ENCODE data around the gene NEGR1.

The NEGR1 gene

DNA sequence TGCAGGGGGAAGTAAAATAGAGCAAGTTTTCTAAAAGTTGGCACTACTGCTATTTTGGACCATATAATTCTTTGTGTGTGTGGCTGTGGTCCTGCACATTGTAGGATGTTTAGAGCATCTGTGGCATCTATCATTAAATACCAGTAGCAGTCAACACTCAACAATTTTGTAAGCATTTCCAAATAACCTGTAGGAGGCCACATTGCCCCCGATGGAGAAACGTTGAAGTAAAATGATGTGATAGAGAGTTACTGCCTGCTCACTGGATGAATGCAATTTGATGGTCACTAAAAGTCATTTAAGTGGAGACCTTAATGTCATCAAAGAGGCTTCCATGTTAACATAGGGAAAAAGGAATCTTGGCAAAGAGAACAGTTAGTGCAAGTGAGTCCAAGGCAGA is 560.8 kb downstream of the NEGR1 start:
- in situ Hi-C loops (cut with HindIII; ENCODE audit: low sequenced_read_pairs), result no loop called here

- in situ Hi-C loops (cut with HindIII; ENCODE audit: low sequenced_read_pairs), result no loop called here
Measured at GRCh38 chr1:71719330-71719729, 563.0 kb downstream of the NEGR1 start.

DNA sequence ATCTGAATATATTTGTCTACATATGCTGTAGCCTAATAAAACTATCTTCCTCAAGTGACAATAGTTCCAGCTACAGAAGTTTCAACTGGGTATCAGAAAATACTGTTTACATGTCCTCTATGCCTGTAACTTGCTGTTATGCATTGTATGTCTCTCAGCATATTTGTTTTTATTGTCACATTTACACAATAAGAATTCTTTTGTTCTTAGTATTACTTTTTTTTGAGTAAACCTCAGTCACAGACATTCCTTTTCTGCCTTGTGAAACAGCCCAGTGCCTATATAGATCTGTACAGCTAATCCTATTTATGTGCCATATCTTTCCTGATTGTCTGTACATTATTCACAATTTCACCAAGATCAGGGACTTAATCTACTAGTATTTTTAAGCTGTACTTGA is 565.2 kb downstream of the NEGR1 start:
- in situ Hi-C loops (cut with HindIII; ENCODE audit: low sequenced_read_pairs), result no loop called here

- in situ Hi-C loops (cut with HindIII; ENCODE audit: low sequenced_read_pairs), result no loop called here
Measured at GRCh38 chr1:71711456-71711855, 570.9 kb downstream of the NEGR1 start.

DNA sequence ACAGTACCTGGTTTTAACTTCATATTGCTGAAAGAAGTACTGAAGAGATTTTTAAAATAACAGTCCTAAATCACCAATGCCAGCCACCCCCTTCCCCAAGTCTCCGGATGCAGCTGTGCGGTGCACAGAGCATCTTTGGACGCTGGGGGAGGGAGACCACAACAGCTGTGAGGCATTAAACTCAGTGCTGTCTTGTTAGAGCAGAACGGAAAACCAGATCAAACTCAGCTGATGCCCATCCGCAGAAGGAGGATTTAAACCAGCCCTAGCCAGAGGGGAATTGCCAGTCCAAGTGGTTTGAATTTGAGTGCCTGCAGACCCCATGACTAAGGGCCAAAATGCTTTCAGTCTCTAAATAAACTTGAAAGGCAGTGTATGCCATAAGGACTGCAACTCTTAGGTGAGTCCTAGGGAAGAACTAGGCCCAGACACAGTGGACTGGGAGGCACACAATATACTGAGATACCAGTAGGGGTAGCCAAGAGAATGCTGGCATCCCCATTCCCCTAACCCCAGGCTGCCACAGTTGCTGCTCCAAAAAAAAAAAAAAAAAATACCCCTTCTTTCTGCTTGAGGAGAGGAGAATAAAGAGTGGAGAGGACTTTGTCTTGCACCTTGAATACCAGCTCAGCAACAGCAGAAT is 576.2 kb downstream of the NEGR1 start:
- in situ Hi-C loops (cut with HindIII; ENCODE audit: low sequenced_read_pairs), result no loop called here

- in situ Hi-C loops (cut with HindIII; ENCODE audit: low sequenced_read_pairs), result no loop called here
Measured at GRCh38 chr1:71698186-71698585, 584.2 kb downstream of the NEGR1 start.

DNA sequence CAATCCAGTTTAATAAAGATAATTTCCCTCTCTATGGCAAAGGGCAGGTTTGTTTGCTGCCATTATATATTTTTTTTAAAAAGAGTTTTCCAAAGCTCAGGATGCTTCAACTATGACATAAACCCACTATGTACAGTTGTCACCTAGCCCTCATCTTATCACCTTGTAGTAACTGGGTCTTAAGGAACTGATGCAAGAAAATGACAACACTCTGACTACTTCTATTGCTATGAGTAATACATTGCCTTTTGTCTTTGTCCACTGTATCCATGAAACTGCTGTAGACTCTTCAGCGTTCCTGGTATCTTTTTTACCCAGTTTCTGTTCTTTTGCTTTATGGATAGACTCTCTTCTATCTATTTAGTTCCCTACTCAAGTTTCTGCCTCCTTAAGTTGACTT is 586.5 kb downstream of the NEGR1 start:
- in situ Hi-C loops (cut with HindIII; ENCODE audit: low sequenced_read_pairs), result no loop called here

GRCh38 chr1:71695084-71695483 is 587.3 kb downstream of the NEGR1 start:
- in situ Hi-C loops (cut with HindIII; ENCODE audit: low sequenced_read_pairs), result no loop called here

GRCh38 chr1:71693581-71693980 is 588.8 kb downstream of the NEGR1 start:
- in situ Hi-C loops (cut with HindIII; ENCODE audit: low sequenced_read_pairs), result no loop called here

DNA sequence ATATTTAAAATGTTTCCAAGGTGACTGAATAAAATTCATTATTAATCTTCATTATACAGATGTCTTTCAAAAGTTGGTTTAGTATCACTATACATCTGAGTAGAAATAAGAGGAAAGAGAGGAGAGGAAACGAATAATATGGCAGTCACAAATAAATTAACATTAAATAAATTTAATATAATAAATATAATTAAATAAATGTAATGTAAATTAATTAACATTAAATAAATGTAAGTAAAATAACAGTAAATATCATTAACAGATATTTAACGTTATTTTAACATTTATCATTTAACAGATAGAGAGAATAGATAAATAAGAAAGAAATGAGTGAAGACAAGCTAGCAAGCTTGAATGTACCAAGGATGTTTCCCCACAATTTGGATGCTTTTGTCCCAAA is 592.7 kb downstream of the NEGR1 start:
- in situ Hi-C loops (cut with HindIII; ENCODE audit: low sequenced_read_pairs), result no loop called here

GRCh38 chr1:71687376-71687775 is 595.0 kb downstream of the NEGR1 start:
- in situ Hi-C loops (cut with HindIII; ENCODE audit: low sequenced_read_pairs), result no loop called here

DNA sequence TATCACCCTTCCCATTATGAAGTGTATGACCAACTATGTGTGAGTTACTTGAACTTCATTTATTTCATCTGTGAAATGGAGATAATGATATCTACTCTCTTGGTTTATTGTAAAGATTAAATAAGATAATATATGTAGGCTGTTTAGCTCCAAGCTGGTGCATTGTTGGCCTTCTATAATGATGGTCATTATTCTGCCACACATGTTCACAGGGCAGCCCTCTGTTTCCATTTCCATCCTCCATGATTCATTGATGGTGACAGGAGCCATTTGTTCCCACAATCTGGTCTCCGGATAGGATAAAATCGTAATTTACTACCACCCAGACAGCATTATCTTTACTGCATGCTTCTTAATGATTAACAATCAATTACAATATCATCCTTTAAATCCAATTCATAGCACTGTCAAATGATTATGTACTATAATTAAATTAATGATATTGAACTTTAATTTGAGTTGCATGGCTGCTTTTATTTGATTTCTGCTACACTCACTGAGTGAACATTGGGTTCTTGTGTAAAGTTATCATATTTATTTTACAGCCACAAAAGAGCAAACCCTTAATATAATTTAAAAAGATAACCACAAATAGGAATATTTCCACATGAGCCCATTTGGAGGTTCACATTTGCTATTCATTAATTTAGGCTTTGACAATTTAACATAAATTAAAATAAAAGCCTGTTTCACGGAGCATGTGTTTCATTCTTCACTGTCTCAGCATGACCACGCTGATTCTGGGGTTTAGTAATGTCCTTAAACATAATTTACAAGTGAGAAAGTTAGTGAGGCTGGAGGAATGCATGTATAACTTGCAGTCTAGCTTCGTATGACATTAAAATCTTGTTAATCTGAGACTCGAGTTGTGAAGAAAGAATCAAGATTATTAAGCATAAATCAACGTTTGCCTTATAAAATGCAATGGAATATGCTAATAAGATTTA is 605.1 kb downstream of the NEGR1 start:
- in situ Hi-C loops (cut with HindIII; ENCODE audit: low sequenced_read_pairs), result no loop called here

GRCh38 chr1:71668065-71668464 is 614.3 kb downstream of the NEGR1 start:
- in situ Hi-C loops (cut with HindIII; ENCODE audit: low sequenced_read_pairs), result no loop called here

DNA sequence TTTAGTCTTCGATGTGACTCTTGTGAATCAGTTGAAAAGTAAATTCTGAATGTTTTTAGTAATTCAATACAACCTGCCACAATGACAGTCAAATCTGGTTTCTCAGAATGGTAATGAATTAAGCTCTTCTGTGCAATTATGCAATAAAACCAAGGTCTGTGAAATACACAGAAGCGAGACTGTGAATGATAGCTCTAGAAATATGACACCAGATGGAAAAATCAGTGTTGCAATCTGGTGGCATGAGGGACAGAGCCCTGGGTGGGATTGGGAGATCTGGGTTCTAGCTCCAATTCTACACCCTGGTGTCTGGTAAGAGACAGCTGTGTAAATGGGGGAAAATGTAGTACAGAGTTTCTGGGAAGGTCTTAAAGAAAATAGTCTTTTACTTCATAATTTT is 615.1 kb downstream of the NEGR1 start:
- in situ Hi-C loops (cut with HindIII; ENCODE audit: low sequenced_read_pairs), result no loop called here

DNA sequence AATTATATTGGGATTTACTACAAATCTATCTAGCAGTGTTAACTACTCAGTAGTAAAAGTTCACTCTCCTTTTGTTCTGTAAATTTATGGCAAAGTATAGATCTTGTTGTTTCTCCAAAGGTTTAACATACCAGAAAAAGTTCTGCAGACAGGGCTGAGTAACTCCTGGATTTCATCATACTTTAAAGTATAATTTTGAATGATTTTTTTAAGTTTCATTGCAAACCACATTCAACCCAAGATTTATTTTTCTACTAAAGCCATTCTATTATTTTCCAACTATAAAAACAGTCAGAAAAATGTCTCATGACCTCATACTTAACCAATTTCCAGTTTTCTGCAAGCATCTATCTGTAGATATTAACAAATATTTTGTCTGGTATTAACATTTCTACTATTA is 615.7 kb downstream of the NEGR1 start:
- in situ Hi-C loops (cut with HindIII; ENCODE audit: low sequenced_read_pairs), result no loop called here

- in situ Hi-C loops (cut with HindIII; ENCODE audit: low sequenced_read_pairs), result no loop called here
Measured at GRCh38 chr1:71660411-71660810, 621.9 kb downstream of the NEGR1 start.

- in situ Hi-C loops (cut with HindIII; ENCODE audit: low sequenced_read_pairs), result no loop called here
Measured at GRCh38 chr1:71657891-71658679, 624.3 kb downstream of the NEGR1 start.

DNA sequence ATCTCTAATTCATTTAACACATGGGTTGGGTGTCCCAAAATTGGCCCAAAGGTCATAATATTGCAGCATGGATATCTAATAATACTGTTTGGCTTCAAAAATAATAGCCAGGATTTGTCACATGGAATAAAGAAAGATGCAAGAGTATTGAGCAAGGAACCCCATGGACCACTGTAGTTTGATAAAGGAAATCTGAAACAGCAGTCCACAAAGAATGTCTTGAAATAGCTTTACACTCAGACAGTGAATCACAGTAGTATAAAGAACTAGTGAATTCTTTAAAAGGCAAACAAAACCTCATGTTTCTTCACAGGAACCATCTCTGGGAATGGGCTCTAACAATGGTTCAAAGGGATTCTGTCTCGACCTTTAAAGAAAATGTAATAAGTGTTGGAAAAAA is 625.4 kb downstream of the NEGR1 start:
- in situ Hi-C loops (cut with HindIII; ENCODE audit: low sequenced_read_pairs), result no loop called here

DNA sequence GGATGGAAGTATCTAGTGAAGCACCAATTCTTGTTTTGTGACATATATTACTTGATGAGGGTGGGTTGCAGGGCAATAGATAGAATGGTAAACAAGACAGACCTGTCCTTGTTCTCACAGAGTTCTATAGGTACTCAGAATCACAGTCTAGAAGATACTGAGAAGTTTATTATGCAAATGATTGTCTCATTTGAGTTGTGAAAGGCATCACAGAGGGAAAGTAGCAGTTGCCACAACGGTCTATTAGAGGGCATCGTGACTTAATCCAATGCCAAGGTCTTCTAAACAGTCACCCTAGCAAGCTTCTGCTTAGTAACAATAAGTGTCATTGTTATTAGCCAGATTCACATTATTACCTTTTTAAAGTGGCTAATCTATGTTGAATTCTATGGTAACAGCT is 626.7 kb downstream of the NEGR1 start:
- in situ Hi-C loops (cut with HindIII; ENCODE audit: low sequenced_read_pairs), result no loop called here

DNA sequence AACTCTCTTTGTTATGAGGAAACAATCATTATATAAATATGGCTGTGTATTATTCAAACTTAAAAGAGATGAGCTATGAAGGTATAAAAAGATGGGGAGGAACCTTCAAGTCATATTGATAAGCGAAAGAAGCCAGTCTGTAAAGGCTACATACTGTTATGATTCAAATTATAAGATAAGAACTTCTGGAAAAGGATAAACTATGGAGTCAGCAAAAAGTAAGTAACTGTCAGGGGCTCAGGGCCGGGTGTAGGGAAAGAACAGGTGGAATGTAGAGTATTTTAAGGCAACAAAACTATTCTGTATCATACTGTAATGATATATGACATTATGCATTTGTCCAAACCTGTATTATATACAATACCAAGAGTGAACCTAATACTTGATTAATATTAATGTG is 628.4 kb downstream of the NEGR1 start:
- in situ Hi-C loops (cut with HindIII; ENCODE audit: low sequenced_read_pairs), result no loop called here

DNA sequence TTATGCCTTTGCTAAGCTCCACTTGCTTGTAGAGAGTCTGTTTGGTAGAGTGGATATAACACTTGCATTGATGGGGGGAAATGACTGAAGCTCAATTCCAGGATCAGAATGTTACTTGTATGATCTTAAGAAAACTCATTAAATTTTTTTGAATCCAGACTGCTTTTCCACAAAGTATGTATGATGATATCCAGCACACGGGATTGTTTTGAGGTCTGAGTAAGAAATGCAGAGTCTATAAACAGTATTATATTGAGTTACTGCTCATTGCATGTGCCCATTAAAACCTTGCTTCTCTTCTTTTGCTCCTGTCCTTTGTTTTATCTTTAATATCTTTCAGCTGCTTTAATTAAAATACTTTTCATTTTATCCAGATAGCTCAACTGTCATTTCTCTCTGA is 631.1 kb downstream of the NEGR1 start:
- in situ Hi-C loops (cut with HindIII; ENCODE audit: low sequenced_read_pairs), result no loop called here

DNA sequence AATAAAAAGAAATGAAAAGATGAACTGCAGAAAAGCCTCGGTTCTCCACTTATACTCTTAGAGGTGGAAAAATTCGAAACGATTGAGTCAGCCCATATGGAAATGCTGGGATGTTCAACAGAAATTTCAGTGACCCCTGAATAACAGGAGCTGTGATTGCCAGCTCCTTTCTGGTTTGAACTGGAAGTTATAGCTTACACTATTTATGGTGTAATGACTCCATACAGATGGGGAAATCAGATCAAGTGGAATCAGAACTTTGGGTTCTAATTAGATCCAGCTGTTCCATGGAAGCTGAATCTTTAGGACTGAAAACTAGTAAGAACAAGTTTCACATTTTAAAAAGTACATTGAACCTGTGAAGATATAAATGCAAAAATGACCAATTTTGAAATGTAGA is 632.2 kb downstream of the NEGR1 start:
- in situ Hi-C loops (cut with HindIII; ENCODE audit: low sequenced_read_pairs), result no loop called here

Data from DLD1 (cell line).